ENCODE results near the gene PLEKHA3. TPM values are rescaled to one million over a fixed set of nuclear protein-coding genes. Genes with fewer than 3 reads are reported as not detected.

PLEKHA3 gene
- total and polyA plus RNA-seq, 10 of the 15 experiments (the other 5 are each of a cell fraction or from before 2014, with no cell fraction given), result 1.4 to 21.1 (median 7.4) TPM

GRCh38 chr2:178508646-178509045 lies 28.4 kb downstream of the PLEKHA3 start:
- no peak overlapping the region for H3K9ac ChIP-seq (ENCODE audit: control insufficient read depth, insufficient read depth, low read length)
- intact Hi-C loops (cut with micrococcal nuclease; ENCODE audit: unreplicated experiment), result no loop called here
- no peaks in the 10 kb centered on the region for H3K27me3 ChIP-seq (replicated peaks in 1 of 2; ENCODE audit: control insufficient read depth in 2 of 2, insufficient read depth in 2 of 2, low read length in 1 of 2)
- CTCF ChIA-PET, result no interaction called here
- RAD21 ChIA-PET (ENCODE audit: unreplicated experiment), result no interaction called here
- SMC1A ChIA-PET (ENCODE audit: uncharacterized antibody, unreplicated experiment), result interaction anchor here (1.5 to 3.1 kb wide), 4 partner anchors 8 to 51 kb away, joined by 3 to 16 read pairs (median 7); no protein-coding TSS in a partner anchor
- no TSS peak for BruUV-seq (replicated peaks)
- H3K4me1 ChIP-seq (ENCODE audit: control insufficient read depth, insufficient read depth, low read length), result no peaks in the 10 kb centered on the region
- H3K4me2 ChIP-seq (ENCODE audit: control insufficient read depth, insufficient read depth), result no peak overlapping the region
- POLR2A ChIA-PET, result interaction anchor here (0.6 kb wide), 1 partner anchor 22 kb away, joined by 3 read pairs; no protein-coding TSS in a partner anchor
- no peaks in the 10 kb centered on the region for H4K20me1 ChIP-seq (ENCODE audit: control insufficient read depth, insufficient read depth)
- in situ Hi-C loops (cut with MboI), result no loop called here
- H3K9me3 ChIP-seq (replicated peaks; ENCODE audit: control insufficient read depth, insufficient read depth, low read length), result no peaks in the 10 kb centered on the region
- WGBS (ENCODE audit: insufficient coverage, insufficient replicate concordance, low lambda C conversion rate, missing lambda C conversion rate), result 100% methylated on average over 2 of the region's 2 CpGs
- TF ChIP-seq TARDBP (IDR thresholded peaks at IDR 0.05; ENCODE audit: borderline replicate concordance) (no peak), SP1 (IDR thresholded peaks at IDR 0.05; ENCODE audit: low read depth, low read length) (no peak), POLR2A (IDR thresholded peaks at IDR 0.05; ENCODE audit: low read depth, low read length) (no peak), NFYB (IDR thresholded peaks at IDR 0.05; ENCODE audit: insufficient read depth, low read depth, low read length) (no peak), NFXL1 (IDR thresholded peaks at IDR 0.05; ENCODE audit: borderline replicate concordance) (no peak), YBX1 (IDR thresholded peaks at IDR 0.05) (no peak), KAT2A (conservative IDR thresholded peaks at IDR 0.05; ENCODE audit: control insufficient read depth, low read depth, low read length) (no peak), FOXM1 (IDR thresholded peaks at IDR 0.05; ENCODE audit: low read depth, low read length) (no peak), KLF5 (IDR thresholded peaks at IDR 0.05; ENCODE audit: partially characterized antibody) (no peak), KDM1A (IDR thresholded peaks at IDR 0.05; ENCODE audit: borderline replicate concordance) (no peak), RBBP5 (conservative IDR thresholded peaks at IDR 0.05) (no peak), ZBTB11 (CRISPR knock-in tag; IDR thresholded peaks at IDR 0.05) (no peak), MLLT1 (IDR thresholded peaks at IDR 0.05) (no peak), CTCF (IDR thresholded peaks at IDR 0.05 in 2 of 3, conservative IDR thresholded peaks at IDR 0.05 in 1 of 3; ENCODE audit: control insufficient read depth in 2 of 3, extremely low read depth in 1 of 3, insufficient read depth in 1 of 3, low read depth in 3 of 3, low read length in 3 of 3) (no peak), JUND (IDR thresholded peaks at IDR 0.05; ENCODE audit: low read depth, low read length) (no peak), TCF12 (IDR thresholded peaks at IDR 0.05; ENCODE audit: low read depth, low read length) (no peak), ATF2 (IDR thresholded peaks at IDR 0.05; ENCODE audit: low read length) (no peak), TCF3 (IDR thresholded peaks at IDR 0.05; ENCODE audit: borderline replicate concordance, insufficient read depth, low read depth, low read length) (no peak)
- no peak overlapping the region for H2AFZ ChIP-seq (ENCODE audit: control insufficient read depth, low read depth, low read length)
- H3K4me3 ChIP-seq, result no peak overlapping the region
- H3K36me3 ChIP-seq (ENCODE audit: control insufficient read depth in 2 of 2, insufficient read depth in 2 of 2, low read length in 1 of 2), result no peaks in the 10 kb centered on the region; a peak in 1 of 4 replicates
- DNase-seq (ENCODE audit: low read depth, low spot score), result no peak
- H3K27ac ChIP-seq (ENCODE audit: control insufficient read depth, insufficient read depth), result no peak overlapping the region
- ATAC-seq, result no peak
- H3K79me2 ChIP-seq (ENCODE audit: control insufficient read depth, insufficient read depth, low read length), result no peaks in the 10 kb centered on the region
- no peak for FAIRE-seq

Measured in GM12878 (cell line).